GM12864 (cell line): ENCODE measurements around the gene CMTM3.

Experiments used
- DNase-seq: peaks from one replicate; pipeline ENCODE4 v3.0.0-alpha.2; 2011; ENCODE audit warnings: low read depth
- H3K4me3 ChIP-seq: 2 replicates; pipeline ENCODE4 v1.5.1; 2011; ENCODE audit warnings: mild to moderate bottlenecking, low read depth, low read length, control low read depth
- TF ChIP-seq, protein P1 (sequence below): IDR thresholded peaks from 2 replicates; pipeline ENCODE4 v1.5.1; 2011; ENCODE audit warnings: low read depth, mild to moderate bottlenecking, moderate library complexity, low read length, control low read depth, inconsistent platforms; ENCODE audit errors: missing control alignments

The CMTM3 gene

DNA sequence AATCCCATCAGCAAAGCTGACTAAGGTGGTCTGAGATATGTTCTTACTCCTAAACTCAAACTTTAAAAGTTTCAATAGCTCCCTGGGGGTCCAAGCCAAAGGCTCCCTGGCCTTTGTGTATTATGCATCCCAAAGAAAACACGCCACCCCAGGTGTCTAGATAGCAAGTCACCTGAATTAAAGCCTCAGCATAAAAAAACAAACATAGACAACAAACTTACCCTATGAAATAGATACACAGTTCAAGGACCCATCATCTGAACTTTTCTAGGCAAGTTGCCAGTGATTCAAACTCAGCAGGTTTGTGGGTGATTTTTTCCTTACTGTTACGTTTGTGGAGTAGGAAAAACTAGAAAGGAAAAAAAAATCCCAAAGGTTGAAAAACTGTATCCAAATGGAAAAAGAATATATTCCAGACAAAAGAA lies 12.5 kb downstream of the CMTM3 start:
- TF ChIP-seq, protein P1, sequence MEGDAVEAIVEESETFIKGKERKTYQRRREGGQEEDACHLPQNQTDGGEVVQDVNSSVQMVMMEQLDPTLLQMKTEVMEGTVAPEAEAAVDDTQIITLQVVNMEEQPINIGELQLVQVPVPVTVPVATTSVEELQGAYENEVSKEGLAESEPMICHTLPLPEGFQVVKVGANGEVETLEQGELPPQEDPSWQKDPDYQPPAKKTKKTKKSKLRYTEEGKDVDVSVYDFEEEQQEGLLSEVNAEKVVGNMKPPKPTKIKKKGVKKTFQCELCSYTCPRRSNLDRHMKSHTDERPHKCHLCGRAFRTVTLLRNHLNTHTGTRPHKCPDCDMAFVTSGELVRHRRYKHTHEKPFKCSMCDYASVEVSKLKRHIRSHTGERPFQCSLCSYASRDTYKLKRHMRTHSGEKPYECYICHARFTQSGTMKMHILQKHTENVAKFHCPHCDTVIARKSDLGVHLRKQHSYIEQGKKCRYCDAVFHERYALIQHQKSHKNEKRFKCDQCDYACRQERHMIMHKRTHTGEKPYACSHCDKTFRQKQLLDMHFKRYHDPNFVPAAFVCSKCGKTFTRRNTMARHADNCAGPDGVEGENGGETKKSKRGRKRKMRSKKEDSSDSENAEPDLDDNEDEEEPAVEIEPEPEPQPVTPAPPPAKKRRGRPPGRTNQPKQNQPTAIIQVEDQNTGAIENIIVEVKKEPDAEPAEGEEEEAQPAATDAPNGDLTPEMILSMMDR, result no peak
- DNase-seq, result no peak
- H3K4me3 ChIP-seq, result no peak overlapping the region

DNA sequence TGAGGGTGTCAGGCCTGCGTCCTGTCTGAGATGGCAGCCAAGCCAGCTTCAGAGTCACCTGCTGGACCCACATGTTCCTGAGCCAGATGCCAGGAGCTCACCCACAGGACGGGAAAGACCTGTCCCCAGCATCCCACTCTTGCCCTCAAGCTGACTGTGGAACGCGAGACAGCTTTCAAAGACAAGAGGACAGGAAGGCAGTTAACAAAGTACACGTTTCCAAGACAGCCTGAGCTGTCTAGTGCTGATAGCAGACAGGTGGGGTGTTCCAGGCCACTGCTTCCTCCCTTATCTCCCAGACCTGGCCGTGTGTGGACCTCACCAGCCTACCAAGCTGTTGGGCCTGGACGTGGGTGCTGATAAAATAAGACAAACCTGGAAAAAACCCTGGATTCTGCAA lies 13.2 kb downstream of the CMTM3 start:
- H3K4me3 ChIP-seq, result no peak overlapping the region
- TF ChIP-seq, protein P1, result no peak
- no peak for DNase-seq

DNA sequence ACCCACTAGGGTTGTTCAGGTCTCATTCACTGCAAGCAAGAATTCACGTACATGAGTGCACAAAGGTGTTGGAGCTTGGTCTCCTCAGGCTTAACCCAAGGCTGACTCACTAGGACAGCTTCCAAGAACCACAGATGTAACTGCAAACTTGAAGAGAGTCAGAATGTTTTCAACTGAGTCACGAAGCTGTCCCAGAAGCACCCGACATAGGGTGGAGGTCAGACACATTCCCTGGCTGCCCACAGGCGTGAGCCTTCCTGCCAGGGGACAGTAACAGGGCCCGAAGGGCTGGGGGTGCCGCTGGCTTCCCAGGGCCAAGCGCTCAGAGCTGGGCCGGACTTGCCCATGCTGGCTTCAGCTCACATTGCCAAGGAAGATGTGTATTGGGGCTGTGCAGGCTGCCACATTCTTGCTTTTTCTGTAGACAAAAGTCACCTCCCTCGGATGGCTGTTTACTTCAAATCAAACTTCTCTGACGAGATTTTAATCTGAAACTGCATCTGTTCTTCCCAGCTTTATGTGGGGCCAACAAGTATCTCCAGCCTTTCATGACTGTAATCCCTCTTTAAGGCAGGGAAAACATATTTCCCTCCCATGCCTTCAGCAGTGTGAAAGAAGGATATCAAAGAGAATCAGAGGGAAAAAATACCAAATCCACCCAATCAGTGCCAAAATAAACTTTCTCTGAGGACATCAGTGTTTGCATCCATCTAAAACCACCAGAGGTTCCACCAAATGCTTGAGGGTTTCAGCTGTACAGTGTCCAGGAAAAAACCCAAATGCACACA lies 14.3 kb downstream of the CMTM3 start:
- TF ChIP-seq, protein P1, result no peak
- no peak overlapping the region for H3K4me3 ChIP-seq
- DNase-seq, result no peak

DNA sequence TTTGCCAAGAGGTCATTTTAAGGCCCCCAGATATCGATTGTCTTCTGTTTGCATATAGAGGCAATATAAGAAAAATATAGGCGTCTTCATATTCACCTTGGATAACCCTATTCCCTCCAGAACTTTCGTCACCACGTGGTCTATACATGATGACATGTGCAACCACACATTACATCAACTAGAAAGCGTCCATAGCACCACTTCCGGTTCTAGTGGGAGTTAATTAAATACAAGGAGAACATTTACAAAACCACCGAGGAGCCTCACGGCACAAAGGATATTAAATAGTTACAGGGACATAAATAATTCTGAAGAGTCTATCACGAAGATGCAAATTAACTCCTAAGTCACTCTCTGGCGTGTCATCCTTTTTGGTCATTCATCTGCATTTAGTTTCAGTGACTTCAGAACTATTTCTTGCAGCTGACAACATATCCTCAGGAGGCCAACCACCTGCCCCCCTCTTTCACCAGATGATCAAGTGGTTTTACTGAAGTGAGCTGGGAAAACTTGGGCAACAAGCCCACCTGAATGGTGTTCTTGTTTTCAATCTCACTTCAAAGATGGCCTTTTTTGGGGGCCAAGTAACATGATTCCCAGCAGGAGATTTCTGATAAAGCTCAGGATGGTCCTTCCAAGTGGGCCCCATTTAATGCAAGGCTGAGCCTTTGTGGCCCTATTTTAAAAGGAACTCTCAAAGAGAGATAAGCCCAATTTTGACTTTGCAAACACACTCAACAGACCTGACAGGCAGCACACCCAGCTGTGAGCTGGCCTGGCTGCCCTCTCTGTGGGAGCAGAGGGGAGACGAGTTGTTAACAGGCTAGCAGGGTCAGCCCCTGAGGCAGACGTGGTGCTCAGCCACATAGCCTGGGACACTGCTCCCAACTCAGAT lies 15.3 kb downstream of the CMTM3 start:
- no peak for DNase-seq
- TF ChIP-seq, protein P1, result no peak

DNA sequence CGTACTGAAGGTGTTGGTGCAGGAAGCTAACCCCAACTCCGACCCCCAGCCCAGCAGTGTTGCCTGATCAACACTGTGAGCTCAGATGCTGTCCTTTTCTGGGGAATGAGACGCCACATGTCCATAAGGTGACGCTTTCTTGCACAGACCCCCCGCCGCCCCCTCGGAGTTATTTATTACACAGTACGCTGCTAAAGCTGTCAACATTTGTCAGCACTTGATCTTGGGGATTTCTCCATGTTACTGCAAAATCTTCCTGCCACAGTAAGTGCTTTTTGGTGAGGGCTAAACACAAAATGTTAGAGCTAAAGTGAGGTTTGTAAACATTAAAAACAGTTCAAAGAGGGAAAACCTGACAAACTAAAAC lies 15.9 kb downstream of the CMTM3 start:
- TF ChIP-seq, protein P1, result no peak
- H3K4me3 ChIP-seq, result no peak overlapping the region
- no peak for DNase-seq

More for the DNA sequence above, 15.3 kb downstream of the CMTM3 start:
- H3K4me3 ChIP-seq, result no peak overlapping the region

DNA sequence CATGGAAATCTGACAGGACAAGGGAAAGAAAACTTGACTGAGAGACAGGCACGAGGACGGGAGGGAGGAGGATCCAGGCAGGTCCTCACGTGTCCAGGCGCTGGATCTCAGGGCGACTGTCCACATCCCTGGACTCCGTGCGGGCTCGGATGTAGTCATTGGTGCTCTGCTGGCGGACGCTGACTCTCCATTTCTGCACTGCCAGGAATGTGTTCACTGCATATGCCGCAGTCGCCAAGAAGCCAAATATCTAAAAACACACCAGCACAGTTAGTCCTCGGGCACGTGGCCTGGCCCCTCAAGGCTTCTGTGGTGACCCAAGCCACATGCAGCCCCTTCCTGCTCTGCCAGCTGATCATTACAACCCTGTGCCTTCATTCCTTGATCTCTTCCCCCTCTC lies 17.5 kb downstream of the CMTM3 start:
- TF ChIP-seq, protein P1, result no peak
- no peak for DNase-seq
- H3K4me3 ChIP-seq, result no peak overlapping the region
